ENCODE measurements around the gene SDR39U1. TPM values are rescaled to one million over a fixed set of nuclear protein-coding genes. Genes with fewer than 3 reads are reported as not detected.

Gene SDR39U1
- total RNA-seq, 1 experiment from 2014 or later: 32.6 TPM

DNA sequence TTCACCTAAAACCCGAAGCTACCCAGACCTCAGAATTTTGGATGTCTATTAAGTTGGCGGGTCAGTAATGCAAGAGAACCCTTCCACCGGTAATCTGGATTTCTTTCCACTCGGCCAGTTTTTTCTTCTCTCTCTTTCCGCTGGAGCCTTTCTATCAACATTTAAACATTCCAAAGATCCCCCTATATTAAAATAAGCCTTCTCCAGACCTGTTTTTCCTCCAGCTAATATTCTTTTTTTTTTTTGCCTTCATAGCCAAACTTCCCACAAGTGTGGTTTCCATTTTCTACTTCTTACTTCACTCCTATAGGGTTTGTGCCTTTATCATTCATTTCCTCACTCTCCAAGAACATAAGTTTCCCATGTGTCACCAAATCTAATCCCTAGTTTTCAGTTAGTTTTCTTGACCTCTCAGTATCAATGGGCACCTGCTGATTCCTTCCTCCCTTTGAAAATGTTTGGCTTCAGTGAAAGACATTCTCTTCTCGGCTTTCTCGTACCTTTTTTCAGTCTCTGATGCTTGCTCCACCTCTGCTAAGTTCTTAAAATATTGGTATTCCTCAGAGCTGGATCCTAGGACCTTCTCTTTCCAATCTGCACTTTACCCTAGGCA lies 583 bp upstream of the SDR39U1 start:
- no peak for DNase-seq (ENCODE audit: low spot score)

- no peak for DNase-seq (ENCODE audit: low spot score)
Observed at GRCh38 chr14:24441904-24442239, 704 bp downstream of the SDR39U1 start.

DNA sequence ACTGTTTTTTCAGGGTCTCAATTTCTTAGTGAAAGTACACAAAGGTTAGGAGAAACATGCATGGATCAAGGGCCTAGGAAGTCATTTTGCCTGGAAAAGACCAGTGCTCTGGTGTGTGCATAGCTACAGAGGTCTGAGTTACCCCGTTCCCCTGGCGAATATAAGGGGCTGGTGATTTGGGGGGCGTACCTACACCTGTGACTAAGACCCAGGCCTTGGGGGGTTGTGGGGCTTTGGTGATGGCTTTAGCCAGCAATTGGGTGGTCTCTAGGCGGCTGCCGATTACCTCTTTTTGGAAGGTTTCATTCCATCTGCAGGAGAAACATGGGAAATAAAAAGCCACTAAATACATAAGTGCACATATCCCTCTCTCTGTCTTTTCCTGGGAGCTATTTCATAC lies 1.1 kb downstream of the SDR39U1 start:
- DNase-seq (ENCODE audit: low spot score): no peak

DNA sequence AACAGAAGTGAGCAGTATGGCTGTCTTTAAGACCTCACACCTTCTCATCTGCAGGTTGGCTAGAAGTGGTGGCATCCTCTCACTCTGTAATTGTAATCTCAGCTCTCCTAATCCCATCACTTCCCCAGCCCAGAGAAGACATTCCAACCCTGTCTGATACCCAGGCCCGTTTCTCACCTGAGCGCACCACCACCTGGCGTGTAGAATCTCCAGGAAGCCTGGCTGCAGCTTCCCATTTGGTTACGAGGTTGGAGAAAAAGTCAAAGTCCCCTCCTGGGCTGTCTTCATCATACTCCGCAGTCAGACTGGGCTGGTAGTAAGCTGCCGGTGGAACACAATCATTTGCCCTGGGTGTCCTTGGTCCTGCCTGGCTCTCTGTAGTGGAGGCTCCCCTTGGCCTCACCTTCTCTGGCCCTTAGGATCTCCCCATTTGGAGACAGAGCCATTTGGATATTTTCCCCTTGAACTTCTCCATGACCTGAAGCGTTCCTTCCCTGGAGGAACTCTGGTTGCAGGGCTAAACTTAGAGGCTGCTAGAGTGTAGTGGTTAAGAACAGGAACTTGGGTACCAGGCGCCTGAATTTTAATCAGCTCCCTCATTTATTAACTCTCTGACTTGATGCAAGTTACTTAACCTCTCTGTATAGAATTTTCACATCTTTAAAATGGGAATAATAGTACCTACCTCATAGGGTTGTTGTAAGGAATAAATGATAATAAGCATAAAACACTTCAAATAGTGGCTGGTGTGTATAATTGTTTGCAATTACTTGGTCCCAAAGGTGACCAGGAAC lies 1.8 kb downstream of the SDR39U1 start:
- no peak for DNase-seq (ENCODE audit: low spot score)

- no peak for DNase-seq (ENCODE audit: low spot score)
Observed at GRCh38 chr14:24439830-24440605, 2.6 kb downstream of the SDR39U1 start.

- no peak for DNase-seq (ENCODE audit: low spot score)
Observed at GRCh38 chr14:24439257-24439656, 3.3 kb downstream of the SDR39U1 start.

GRCh38 chr14:24438223-24439097 lies 4.1 kb downstream of the SDR39U1 start:
- DNase-seq (ENCODE audit: low spot score): no peak

GRCh38 chr14:24437736-24438067 lies 4.9 kb downstream of the SDR39U1 start:
- no peak for DNase-seq (ENCODE audit: low spot score)

GRCh38 chr14:24437020-24437735 lies 5.4 kb downstream of the SDR39U1 start:
- DNase-seq (ENCODE audit: low spot score): no peak

DNA sequence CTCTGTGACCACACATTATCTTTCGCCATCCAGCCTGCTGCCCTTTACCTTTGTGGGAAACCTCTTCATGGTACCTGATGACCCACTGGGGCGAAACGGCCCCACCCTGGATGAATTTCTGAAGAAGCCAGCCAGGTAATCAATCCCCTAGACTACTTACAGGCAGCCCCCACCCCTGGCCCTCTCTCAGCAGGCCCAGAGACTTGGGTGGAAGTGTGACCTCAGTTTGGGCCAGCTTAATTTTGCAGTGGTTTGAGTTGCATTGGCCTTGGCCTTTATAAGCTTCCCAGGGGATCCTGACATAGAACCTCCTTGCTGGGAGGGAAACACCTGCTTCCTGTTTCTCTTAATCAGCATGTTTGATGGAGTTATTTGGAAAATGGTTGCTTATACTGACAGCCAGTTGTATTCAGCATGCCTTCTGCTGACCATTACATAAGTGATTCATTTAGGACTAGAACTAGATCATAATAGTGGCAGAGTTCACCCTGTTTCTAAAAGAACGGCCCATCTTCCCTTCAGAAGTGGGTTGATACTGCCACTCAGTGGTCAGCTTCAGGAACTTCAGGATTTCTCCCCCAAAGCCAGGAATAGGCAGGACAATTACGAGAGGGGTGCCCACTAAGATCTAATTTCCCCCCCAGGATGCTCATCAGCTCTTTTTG lies 6.1 kb downstream of the SDR39U1 start:
- DNase-seq (ENCODE audit: low spot score): peak; percentile 76

DNA sequence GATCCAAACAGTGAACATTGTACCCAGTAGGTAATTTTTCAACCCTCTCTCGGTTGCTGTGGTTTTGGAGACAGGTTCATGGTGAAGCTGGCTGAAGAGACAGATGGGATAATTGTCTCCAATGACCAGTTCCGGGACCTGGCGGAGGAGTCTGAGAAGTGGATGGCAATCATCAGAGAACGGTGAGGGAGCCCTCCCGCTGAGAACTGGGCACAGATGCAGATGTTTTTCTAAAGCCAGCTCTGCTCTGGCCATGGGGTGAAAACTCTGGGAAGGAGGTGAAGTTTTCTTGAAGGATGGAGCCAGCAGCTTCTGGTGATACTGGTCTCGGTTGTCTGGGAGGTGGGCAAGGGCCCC lies 6.6 kb downstream of the SDR39U1 start:
- DNase-seq (ENCODE audit: low spot score): no peak

- no peak for DNase-seq (ENCODE audit: low spot score)
Observed at GRCh38 chr14:24435192-24435810, 7.3 kb downstream of the SDR39U1 start.

GRCh38 chr14:24434676-24435075 lies 7.9 kb downstream of the SDR39U1 start:
- DNase-seq (ENCODE audit: low spot score): no peak

- DNase-seq (ENCODE audit: low spot score): no peak
Observed at GRCh38 chr14:24434036-24434435, 8.5 kb downstream of the SDR39U1 start.

DNA sequence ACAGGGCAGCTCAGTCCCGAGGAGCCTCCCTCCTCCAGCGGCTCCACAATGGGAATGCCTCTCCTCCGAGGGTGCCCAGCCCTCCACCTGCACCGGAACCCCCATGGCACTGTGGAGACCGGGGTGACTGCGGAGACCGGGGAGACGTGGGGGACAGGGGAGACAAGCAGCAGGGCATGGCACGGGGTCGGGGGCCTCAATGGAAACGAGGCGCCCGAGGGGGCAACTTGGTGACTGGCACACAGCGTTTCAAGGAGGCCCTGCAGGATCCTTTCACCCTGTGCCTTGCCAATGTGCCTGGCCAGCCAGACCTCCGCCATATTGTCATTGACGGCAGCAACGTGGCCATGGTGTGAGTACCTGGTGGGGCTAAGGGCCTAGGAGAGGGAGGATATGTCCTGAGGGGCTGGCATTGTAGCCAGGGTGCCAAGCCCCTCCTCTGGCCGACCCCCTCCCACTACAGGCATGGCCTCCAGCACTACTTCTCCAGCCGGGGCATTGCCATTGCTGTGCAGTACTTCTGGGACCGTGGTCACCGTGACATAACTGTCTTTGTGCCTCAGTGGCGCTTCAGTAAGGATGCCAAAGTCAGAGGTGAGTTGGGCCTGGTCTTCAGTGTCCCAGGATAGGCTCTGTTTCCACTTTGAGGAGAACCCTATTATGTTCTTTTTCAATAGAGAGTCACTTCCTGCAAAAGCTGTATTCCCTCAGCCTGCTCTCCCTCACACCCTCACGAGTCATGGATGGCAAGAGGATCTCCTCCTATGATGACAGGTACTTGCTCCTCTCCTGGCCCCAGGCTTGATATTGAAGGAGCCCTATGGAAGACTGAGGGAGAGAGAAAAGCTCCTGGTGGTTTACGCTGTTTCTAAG lies 10.1 kb downstream of the SDR39U1 start:
- no peak for DNase-seq (ENCODE audit: low spot score)

- DNase-seq (ENCODE audit: low spot score): peak; percentile 90
Observed at GRCh38 chr14:24431569-24432258, 10.9 kb downstream of the SDR39U1 start.

GRCh38 chr14:24430682-24431568 lies 11.7 kb downstream of the SDR39U1 start:
- DNase-seq (ENCODE audit: low spot score): no peak
